Gastrocnemius medialis (tissue), 4 donors: ENCODE results near the gene NCOA3.

Experiments
- POLR2A ChIP-seq, 2 donors: fragments of 450-650 bp; IDR thresholded peaks; one replicate each; pipeline ENCODE4 v1.6.1; 2017; ENCODE audit warnings: antibody characterized with exemption in 2 of 2, mild to moderate bottlenecking in 2 of 2, moderate library complexity in 2 of 2
- TF ChIP-seq, protein P1 (sequence below), 5 experiments: fragments of 450-650 bp in 3 of 5; fragments of 200-600 bp in 2 of 5; sonication (generic) in 2 of 5; IDR thresholded peaks in 4 of 5; conservative IDR thresholded peaks in 1 of 5; 1 replicate in 4 of 5; 2 replicates in 1 of 5; pipeline ENCODE4 v1.5.1; 2016 to 2019; ENCODE audit warnings: antibody characterized with exemption in 5 of 5, mild to moderate bottlenecking in 3 of 5, moderate library complexity in 3 of 5

DNA sequence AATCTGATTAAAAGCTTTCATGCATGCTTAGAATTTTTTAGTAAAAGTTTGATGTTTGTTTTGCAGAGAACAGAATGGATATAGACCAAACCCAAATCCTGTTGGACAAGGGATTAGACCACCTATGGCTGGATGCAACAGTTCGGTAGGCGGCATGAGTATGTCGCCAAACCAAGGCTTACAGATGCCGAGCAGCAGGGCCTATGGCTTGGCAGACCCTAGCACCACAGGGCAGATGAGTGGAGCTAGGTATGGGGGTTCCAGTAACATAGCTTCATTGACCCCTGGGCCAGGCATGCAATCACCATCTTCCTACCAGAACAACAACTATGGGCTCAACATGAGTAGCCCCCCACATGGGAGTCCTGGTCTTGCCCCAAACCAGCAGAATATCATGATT, 133.6 kb downstream of the NCOA3 start:
- TF ChIP-seq, protein P1, sequence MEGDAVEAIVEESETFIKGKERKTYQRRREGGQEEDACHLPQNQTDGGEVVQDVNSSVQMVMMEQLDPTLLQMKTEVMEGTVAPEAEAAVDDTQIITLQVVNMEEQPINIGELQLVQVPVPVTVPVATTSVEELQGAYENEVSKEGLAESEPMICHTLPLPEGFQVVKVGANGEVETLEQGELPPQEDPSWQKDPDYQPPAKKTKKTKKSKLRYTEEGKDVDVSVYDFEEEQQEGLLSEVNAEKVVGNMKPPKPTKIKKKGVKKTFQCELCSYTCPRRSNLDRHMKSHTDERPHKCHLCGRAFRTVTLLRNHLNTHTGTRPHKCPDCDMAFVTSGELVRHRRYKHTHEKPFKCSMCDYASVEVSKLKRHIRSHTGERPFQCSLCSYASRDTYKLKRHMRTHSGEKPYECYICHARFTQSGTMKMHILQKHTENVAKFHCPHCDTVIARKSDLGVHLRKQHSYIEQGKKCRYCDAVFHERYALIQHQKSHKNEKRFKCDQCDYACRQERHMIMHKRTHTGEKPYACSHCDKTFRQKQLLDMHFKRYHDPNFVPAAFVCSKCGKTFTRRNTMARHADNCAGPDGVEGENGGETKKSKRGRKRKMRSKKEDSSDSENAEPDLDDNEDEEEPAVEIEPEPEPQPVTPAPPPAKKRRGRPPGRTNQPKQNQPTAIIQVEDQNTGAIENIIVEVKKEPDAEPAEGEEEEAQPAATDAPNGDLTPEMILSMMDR (IDR thresholded peaks at IDR 0.05 in 4 of 5, conservative IDR thresholded peaks at IDR 0.05 in 1 of 5), result no peak
- no peak for TF ChIP-seq POLR2A (IDR thresholded peaks at IDR 0.05)
